Inflammatory macrophage treated with lipopolysaccharide for 4 hours (primary cell): ENCODE data around the gene KLHL11.

Experiments used
- DNase-seq: peaks from one replicate; pipeline ENCODE4 v3.0.0-alpha.2; 2020

Gene KLHL11

GRCh38 chr17:41806685-41807445, 58.4 kb downstream of the KLHL11 start:
- DNase-seq = no peak
